ENCODE results near the gene PRKG1. TPM values are rescaled to one million over a fixed set of nuclear protein-coding genes. Genes with fewer than 3 reads are reported as not detected.

The PRKG1 gene
- total and polyA plus RNA-seq, 2 of the 8 experiments (the other 6 are each of a cell fraction or from before 2014, with no cell fraction given), result 4.2 to 15.2 TPM

GRCh38 chr10:52316500-52316899, 1242.2 kb downstream of the PRKG1 start:
- Histone ChIP-seq H3K27me3 (replicated peaks in 1 of 4; ENCODE audit: control insufficient read depth in 3 of 4, extremely low read depth in 1 of 4, insufficient read depth in 3 of 4, low read length in 3 of 4) (peaks cover 28 to 53% (median 45%) of the 10 kb centered on the region in 4 experiments), H3K14ac (ENCODE audit: insufficient read length) (no peak overlapping the region), H4K5ac (ENCODE audit: insufficient read length, low read depth, low read length) (no peak overlapping the region), H3K9me3 (ENCODE audit: insufficient read depth in 2 of 2, low read depth in 1 of 2, low read length in 1 of 2) (no peaks in the 10 kb centered on the region), H3K23ac (ENCODE audit: insufficient read length) (no peak overlapping the region), H4K20me1 (replicated peaks in 1 of 2; ENCODE audit: control insufficient read depth in 1 of 2, insufficient read depth in 2 of 2, low read length in 2 of 2) (peaks cover 0 to 2% of the 10 kb centered on the region in 2 experiments), H3K23me2 (ENCODE audit: low read depth, low read length) (peaks cover 4% of the 10 kb centered on the region; the same call in 1 of the 2 replicates), H3K79me1 (ENCODE audit: low read depth, low read length) (no peaks in the 10 kb centered on the region), H2BK15ac (ENCODE audit: low read length) (no peak overlapping the region), H3K79me2 (ENCODE audit: control insufficient read depth in 1 of 2, insufficient read depth in 2 of 2, low read length in 2 of 2) (no peaks in the 10 kb centered on the region), H3K4ac (replicated peaks; ENCODE audit: insufficient read length, low read depth, low read length) (no peak overlapping the region), H3K9ac (replicated peaks in 1 of 4; ENCODE audit: extremely low read depth in 1 of 4, low read depth in 3 of 4, low read length in 3 of 4) (no peak overlapping the region), H3K4me1 (replicated peaks in 1 of 4; ENCODE audit: control insufficient read depth in 3 of 4, insufficient read depth in 4 of 4, low read length in 3 of 4) (peaks cover 4 to 8% (median 6%) of the 10 kb centered on the region in 4 experiments; a peak in 6 of 7 replicates), H4K91ac (replicated peaks; ENCODE audit: insufficient read length, low read length) (no peak overlapping the region), H3K4me2 (ENCODE audit: insufficient read depth in 1 of 2, low read depth in 2 of 2, low read length in 2 of 2) (no peak overlapping the region), H2BK5ac (ENCODE audit: low read depth, low read length) (no peak overlapping the region), H4K8ac (ENCODE audit: extremely low read depth, insufficient read depth, low read length) (no peak overlapping the region), H2BK20ac (ENCODE audit: low read length) (no peak overlapping the region), H3K56ac (replicated peaks; ENCODE audit: insufficient read length, low read depth, low read length) (no peak overlapping the region), H3K27ac (ENCODE audit: low read depth, low read length) (no peak overlapping the region), H3K18ac (ENCODE audit: extremely low read depth, low read length) (no peak overlapping the region), H2AK5ac (ENCODE audit: low read depth, low read length) (no peak overlapping the region), H2BK12ac (ENCODE audit: low read depth, low read length) (no peak overlapping the region), H2BK120ac (replicated peaks; ENCODE audit: low read depth, low read length) (no peak overlapping the region), H2AFZ (ENCODE audit: low read length) (no peak overlapping the region), H3K36me3 (ENCODE audit: control insufficient read depth in 2 of 4, insufficient read depth in 4 of 4, low read length in 3 of 4) (no peaks in the 10 kb centered on the region), H3K4me3 (ENCODE audit: extremely low read depth in 1 of 4, insufficient read depth in 2 of 4, low read depth in 3 of 4, low read length in 4 of 4) (no peak overlapping the region)
- ChIA-PET CTCF (ENCODE audit: partially characterized antibody) (interaction anchor here (1.0 to 1.5 kb wide), 3 partner anchors 10 to 464 kb away, joined by 3 to 4 read pairs (median 3); no protein-coding TSS in a partner anchor), POLR2A (ENCODE audit: partially characterized antibody) (no interaction called here)
- 90% methylated on average over 4 of the region's 4 CpGs; no CpG with 5 or more reads in 1 of the 2 experiments for WGBS, 2 experiments (ENCODE audit: extremely low coverage in 1 of 2, insufficient coverage in 1 of 2, insufficient read length in 1 of 2, insufficient replicate concordance in 2 of 2, low coverage in 1 of 2, low lambda C conversion rate in 2 of 2, missing lambda C conversion rate in 1 of 2)
- DNase-seq (ENCODE audit: low read depth in 1 of 2, low spot score in 2 of 2) (no peak), FAIRE-seq (no peak)
- TF ChIP-seq RNF2 (IDR thresholded peaks at IDR 0.05; ENCODE audit: borderline replicate concordance, low read depth, low read length, missing control alignments, poor library complexity, severe bottlenecking) (no peak), EZH2 (IDR thresholded peaks at IDR 0.05; ENCODE audit: low read depth, low read length, severe bottlenecking) (no peak), EP300 (IDR thresholded peaks at IDR 0.05; ENCODE audit: borderline replicate concordance in 1 of 2, low read depth in 2 of 2, low read length in 2 of 2) (no peak)

Measured in H1 (cell line).